GM12891 (cell line): ENCODE results near the gene SLC9A9.

Source experiments
- POLR2A ChIP-seq: IDR thresholded peaks from 2 replicates; pipeline ENCODE4 v1.6.1; 2011; ENCODE audit warnings: low read depth, low read length, control low read depth
- POLR2AphosphoS5 ChIP-seq: IDR thresholded peaks from 2 replicates; pipeline ENCODE4 v1.6.1; 2011; ENCODE audit warnings: low read depth, low read length, control low read depth
- TAF1 ChIP-seq: IDR thresholded peaks from 2 replicates; pipeline ENCODE4 v1.6.1; 2011; ENCODE audit warnings: low read depth, low read length, control low read depth

DNA sequence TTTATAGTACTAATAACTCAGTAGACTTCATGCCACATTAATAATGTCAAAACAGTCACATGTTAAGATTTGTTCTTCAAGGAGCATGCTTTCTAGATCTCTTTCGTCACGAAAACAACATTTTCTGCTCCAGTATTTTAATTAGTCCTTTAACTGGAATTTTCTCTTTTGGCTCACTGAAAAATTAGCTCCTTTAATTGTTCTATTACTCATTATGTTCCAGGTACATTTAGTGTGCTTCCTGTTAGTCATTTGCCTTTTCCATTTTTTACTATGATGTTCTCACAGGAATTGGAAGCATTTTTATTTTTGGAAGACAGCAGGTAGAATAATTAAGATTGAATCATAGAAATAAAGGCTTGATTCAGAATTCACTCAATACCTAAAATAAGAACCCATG, 111.2 kb downstream of the SLC9A9 start:
- no peak for TF ChIP-seq TAF1
- TF ChIP-seq POLR2AphosphoS5: no peak
- no peak for TF ChIP-seq POLR2A
